Cardiac septum (tissue), 1 donor: ENCODE measurements around the gene FNDC4. TPM values are rescaled to one million over a fixed set of nuclear protein-coding genes. Genes with fewer than 3 reads are reported as not detected.
"Not testable (repeated sequence)": the region's sequence is repeated elsewhere in the genome, so short reads cannot be mapped to it uniquely, and the experiment has no call there.

Experiments
- DNase-seq: peaks from one replicate; pipeline ENCODE4 v3.0.0-alpha.2; 2020; ENCODE audit warnings: low spot score
- intact Hi-C: fragments of 100-400 bp; cut with DNase I; formaldehyde crosslinking; loops from one replicate; pipeline ENCODE4 v1.14.0; 2022
- long read RNA-seq: library from polyadenylated mRNA; unstranded; transcript quantifications from one replicate; pipeline ENCODE4 v2.0.0, GENCODE V29; 2021
- total RNA-seq: library from RNA; stranded (reverse); fragmentation: NEBNext Ultra II Directional; extraction: Animal tissue kit (Norgen Biotek cat#: 25700); gene quantifications from one replicate; pipeline ENCODE4 v1.2.1, GENCODE V29; 2021
- donor health status: DM: no; HTN: no; CAD: no.

FNDC4 gene, protein sequence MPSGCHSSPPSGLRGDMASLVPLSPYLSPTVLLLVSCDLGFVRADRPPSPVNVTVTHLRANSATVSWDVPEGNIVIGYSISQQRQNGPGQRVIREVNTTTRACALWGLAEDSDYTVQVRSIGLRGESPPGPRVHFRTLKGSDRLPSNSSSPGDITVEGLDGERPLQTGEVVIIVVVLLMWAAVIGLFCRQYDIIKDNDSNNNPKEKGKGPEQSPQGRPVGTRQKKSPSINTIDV
- total RNA-seq: 3.0 TPM
- long read RNA-seq, transcript FNDC4-201 (7 exons, 1,657 nt): major isoform, 7 of 11 reads
- long read RNA-seq, partial matches to known transcripts: 1 of 11 reads
- long read RNA-seq, other reads (novel, unspliced or antisense): 3 of 11 reads

DNA sequence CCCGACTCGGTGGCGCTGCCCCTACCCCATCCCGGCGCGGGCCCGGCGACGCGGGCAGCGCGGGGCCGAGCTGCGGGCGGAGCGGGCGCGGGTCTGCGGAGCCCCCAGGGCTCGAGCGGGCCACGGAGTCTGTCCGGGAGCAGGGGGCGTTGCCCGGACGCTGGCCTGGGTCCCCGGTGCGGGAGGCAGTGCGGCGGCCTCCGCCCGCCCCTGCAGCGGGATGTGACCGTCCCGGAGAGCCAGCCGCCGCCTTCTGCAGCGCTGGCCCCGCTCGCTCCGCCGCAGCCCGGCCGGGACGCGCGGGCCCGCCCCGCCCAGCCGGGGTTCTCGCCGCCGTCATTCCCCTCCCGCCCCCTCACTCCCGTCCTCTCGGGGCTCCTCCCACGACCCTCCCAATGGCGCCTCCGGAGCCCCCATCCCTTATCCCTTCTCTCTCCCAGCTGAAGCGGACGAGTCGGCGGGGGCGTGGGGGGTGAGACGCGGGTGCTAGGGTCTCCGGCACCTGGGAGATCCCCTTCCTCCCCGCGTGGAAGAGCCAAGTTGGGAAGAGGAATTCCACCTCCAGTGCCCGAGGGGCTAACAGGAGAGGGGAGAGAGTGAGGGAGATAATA lies at the start of gene FNDC4:
FNDC4 (minus strand) TSS at position 257 of the 611 bp plus-strand sequence. CDS start 521 bp downstream, outside the sequence.
- intact Hi-C loops: loop anchor here (5.0 kb wide), 2 partner anchors 87 to 137 kb away; partner anchors contain the start of gene ZNF512
- no peak for DNase-seq

DNA sequence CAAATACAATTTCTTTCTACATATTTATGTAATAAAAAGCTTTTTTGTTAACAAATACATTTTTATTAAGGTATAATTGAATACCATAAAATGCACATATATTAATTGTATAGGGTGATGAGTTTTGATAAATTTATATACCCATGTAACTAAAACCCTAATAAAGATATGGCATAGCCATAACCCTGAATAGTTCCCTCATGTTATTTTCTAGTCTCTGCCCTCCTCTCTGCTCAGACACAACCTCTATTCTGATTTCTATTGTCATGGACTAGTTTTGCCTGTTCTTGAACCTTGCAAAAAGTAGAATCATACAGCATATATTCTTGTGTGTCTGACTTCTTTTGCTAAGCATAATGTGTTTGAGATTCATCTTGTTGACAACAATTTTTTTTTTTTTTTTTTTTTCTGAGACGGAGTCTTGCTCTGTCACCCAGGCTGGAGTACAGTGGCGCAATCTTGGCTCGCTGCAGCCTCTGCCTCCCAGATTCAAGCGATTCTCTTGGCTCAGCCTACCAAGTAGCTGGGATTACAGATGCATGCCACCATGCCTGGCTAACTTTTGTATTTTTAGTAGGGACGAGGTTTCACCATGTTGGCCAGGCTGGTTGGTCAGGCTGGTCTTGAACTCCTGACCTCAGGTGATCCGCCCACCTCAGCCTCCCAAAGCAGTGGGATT lies 49.3 kb upstream of the FNDC4 start:
- no peak for DNase-seq
- intact Hi-C loops: no loop called here

DNA sequence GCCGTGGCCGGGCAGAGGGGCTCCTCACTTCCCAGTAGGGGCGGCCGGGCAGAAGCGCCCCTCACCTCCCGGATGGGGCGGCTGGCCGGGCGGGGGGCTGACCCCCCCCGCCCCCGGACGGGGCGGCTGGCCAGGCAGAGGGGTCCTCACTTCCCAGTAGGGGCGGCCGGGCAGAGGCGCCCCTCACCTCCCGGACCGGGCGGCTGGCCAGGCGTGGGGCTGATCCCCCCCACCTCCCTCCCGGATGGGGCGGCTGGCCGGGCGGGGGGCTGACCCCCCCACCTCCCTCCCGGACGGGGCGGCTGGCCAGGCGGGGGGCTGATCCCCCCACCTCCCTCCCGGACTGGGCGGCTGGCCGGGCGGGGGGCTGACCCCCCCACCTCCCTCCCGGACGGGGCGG lies 44.6 kb upstream of the FNDC4 start:
- DNase-seq, intact Hi-C loops: not testable (repeated sequence)

DNA sequence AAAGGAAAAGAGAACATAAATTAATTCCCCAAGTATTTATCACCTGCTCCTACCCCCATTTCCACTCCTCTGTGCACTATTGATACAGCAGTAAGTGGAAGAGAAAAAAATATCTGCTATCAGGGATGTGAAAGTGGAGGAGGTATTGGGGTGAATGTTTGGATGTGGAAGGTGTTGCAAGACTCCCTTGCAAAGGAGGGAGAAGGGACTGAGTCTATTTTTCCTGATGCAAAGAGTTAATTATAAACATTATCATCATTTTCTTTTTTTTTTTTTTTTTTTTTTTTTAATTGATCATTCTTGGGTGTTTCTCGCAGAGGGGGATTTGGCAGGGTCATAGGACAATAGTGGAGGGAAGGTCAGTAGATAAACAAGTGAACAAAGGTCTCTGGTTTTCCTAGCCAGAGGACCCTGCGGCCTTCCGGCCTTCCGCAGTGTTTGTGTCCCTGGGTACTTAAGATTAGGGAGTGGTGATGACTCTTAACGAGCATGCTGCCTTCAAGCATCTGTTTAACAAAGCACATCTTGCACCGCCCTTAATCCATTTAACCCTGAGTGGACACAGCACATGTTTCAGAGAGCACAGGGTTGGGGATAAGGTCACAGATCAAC lies 43.9 kb upstream of the FNDC4 start:
- intact Hi-C loops, DNase-seq: not testable (repeated sequence)

DNA sequence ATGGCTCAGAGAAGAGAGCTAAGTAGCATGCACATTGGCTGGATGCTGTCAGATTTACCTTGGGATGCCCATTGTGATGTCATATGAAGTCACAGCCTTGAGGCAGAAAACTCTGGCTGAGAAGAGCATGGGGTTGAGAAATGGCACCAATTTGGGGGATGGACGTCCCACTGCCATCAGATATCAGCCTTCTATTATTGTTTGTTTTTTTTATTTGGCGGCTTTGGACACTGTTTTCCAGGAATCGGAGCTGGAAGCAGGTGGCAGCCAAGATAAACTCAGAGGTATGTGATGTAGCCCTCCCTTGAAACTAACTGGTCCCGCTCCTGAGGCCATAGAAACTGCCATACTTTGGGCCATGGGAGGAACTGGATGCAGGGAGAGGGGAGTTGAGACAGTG lies 42.3 kb upstream of the FNDC4 start:
- intact Hi-C loops: no loop called here
- DNase-seq: no peak

DNA sequence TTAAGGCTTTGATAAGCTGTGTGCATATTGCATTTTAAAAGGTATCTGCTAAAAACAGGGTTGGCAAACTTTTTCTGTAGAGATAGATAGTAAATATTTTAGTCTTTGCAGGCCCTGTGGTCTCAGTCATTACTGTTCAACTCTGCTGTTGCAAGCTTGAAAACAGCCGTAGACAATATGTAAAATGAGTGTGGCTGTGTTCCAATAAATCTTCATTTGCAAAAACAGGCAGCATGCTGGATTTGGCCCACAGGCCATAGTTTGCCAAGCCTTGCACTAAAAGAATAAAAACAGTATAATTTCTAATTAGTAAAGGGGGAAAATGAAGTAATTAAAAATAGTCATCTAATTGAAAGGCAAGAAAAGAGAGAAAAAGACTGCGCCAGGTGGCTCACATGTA lies 37.0 kb upstream of the FNDC4 start:
- DNase-seq: no peak
- intact Hi-C loops: no loop called here

DNA sequence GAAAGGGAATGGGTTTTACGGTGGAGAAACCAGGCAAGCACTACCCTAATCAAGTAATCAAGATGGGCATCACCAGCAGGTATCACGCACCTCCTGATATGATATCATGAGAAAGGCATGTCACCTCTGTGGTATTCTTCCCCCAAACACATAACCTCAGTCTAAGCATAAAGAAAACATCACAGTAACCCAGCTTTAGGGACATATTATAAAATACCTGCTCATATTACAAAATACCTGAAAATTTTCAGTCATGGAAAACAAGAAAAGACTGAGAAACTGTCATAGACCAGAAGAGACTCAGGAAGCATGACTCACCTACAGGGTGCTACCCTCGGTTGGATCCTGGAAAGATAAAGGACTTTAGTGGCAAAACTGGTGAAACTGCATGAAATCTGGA lies 32.2 kb upstream of the FNDC4 start:
- intact Hi-C loops: no loop called here
- DNase-seq: no peak

DNA sequence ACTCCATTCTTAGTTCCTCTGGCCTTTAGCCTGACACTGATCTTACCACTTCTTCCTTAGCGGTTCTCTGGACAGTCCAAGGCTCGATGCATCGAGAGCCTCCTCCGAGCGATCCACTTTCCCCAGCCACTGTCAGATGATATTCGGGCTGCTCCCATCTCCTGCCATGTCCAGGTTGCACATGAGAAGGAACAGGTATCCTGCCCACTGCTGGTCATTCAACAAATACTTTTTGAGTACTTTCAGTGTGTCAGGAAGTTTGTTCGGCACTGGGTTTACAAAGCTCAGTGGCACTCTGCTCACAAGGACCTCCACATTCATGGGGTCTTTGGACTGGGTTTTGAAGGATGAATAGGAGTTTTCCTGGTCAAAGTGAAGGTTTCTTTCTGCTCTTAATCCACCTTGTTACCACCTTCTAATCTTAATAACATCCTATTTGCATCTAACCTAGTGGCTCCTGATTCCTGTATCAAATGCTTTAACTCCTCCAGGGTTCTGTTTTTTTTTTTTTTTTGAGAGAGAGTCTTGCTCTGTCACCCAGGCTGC lies 27.5 kb upstream of the FNDC4 start:
- intact Hi-C loops: no loop called here
- no peak for DNase-seq

DNA sequence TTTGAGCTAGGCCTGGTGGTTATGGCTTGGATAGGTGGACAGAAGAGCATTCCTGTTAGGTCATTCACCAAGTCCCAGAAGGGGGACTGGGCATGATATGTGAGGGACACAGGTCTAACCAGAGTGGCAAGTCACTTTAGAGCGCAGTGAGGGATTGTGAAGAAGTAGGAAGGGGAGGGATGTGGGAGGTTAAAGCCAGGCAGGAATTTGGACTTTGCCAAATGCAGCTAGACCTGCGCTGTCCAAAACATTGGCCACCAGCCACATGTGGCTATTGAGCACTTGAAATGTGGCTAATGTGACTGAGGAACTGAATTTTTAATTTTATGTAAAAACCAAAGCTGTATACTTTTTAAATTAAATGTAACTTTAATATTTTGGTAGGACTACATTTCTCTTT lies 25.3 kb upstream of the FNDC4 start:
- no peak for DNase-seq
- intact Hi-C loops: no loop called here

DNA sequence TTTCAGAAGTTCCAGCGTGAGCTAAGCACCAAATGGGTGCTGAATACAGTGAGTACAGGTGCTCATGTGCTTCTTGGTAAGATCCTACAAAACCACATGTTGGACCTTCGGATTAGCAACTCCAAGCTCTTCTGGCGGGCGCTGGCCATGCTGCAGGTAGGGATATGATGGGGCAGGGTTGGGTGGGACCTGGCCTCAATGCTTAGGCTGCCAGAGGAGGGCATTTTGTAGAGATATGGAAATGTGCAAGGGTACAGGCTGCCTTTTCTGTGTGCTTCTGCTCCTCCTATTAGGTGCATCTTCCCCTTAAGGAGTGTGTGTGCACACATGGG lies 23.7 kb upstream of the FNDC4 start:
- DNase-seq: no peak
- intact Hi-C loops: no loop called here

DNA sequence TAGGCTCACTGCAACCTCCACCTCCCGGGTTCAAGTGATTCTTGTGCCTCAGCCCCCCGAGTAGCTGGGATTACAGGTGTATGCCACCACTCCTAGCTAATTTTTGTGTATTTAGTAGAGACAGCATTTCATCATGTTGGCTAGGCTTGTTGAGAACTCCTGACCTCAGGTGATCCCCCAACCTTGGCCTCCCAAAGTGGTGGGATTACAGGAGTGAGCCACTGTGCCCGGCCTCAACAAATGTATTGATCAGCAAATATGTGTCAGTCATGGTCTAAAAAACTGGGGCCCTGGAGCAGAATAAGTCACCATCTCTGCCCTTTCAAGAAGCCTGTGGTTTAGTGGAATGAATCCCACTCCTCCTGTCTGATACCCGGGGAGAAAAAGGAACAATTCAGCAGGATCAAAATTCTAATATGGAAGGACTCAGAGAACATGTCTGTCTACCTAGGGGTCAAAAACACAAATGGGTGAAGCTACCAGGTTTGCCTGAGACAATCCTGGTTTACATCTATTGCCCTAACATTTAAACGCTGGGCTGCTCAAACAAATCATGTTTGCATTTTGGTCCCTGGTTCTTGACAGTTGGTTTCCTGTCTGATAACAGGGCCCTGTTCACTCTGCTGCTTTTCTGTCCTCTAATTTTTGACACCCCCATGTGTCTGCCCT lies 23.2 kb upstream of the FNDC4 start:
- intact Hi-C loops: no loop called here
- no peak for DNase-seq

DNA sequence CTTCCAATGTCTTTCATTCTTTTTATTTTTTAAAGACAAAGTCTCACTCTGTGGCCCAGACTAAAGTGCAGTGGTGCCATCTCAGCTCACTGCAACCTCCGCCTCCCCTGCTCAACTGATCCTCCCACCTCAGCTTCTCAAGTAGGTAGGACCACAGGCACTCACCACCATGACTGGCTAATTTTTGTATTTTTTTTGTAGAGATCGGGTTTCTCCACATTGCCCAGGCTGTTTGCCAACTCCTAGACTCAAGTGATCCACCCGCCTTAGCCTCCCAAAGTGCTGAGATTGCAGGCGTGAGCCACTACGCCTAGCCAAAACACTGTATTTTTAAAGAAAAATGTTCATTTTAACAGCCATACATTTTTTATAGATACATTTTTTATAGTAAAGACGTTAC lies 14.3 kb upstream of the FNDC4 start:
- no peak for DNase-seq
- intact Hi-C loops: no loop called here

DNA sequence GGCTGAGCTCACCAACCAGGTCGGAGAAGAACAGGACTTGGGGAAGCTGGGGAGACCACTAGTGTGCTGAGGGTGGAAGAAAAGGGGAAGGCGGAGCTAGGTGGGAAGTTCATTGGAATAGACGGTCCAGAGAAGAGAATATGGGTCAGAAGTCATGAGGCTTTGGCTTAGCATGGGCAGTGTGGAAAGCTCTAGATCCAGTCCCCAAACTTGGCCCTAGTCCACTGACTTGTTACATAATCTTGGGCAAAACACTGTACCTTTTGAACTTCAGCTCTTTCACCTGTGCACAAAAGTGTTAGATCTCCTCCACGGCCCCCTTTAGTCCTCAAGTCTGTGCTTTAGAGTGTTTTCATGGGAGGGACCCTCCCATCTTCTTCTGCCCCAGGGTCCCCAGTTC lies 12.3 kb upstream of the FNDC4 start:
- no peak for DNase-seq
- intact Hi-C loops: no loop called here

DNA sequence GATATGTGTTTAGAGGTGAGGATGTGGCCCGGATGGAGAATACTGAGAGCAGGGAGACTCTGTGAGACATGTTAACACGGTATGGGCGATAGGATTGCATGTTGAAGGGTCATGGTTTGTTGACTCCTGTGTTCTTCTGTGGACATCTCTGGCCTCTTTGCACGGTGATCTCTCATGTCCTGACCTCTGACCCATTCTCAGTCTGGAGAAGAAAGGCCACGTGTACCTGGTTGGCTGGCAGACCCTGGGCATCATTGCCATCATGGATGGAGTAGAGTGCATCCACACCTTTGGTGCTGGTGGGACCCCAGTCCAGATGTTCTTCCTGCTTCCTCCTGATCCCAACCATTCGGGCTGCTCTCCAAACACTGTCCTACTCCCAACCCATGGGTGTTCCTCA lies 11.6 kb upstream of the FNDC4 start:
- no peak for DNase-seq
- intact Hi-C loops: no loop called here

DNA sequence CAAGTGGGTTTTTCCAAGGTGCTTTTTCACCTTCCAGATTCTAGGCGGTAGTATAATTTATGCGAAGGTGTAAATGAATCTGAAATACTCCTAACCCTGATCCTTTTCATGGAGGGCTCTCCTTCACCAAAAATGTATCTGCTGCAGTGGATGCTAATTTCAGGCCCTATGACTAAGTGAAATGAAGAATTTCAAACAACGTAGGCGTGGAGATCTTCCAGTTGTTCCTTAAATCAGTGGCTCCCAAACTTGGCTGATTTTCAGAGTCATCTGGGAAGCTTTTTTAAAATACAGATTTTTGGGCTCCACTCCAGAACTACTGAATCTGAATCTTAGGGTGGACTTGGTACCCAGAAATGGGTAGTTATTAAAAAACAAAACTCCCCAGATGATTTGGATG lies 7.1 kb upstream of the FNDC4 start:
- intact Hi-C loops: no loop called here
- DNase-seq: no peak

DNA sequence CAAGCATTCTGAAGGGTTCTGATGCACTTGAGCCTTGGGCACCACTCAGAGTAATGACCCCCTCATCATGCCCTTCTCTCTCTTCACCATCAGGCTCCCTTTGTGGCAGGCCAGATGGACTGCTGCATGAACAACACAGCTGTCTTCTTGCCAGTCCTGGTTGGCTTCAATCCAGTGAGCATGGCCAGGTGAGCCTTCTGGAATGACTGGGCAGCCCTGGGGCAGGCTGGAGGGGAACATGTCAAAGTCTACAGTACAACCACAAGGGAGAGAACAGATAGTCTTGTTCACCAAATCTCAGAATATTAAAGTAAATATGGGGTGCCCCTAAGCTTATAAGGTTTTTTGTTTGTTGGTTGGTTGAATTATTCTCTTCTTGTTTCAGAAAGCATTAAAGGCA lies 6.0 kb upstream of the FNDC4 start:
- intact Hi-C loops: no loop called here
- DNase-seq: no peak

DNA sequence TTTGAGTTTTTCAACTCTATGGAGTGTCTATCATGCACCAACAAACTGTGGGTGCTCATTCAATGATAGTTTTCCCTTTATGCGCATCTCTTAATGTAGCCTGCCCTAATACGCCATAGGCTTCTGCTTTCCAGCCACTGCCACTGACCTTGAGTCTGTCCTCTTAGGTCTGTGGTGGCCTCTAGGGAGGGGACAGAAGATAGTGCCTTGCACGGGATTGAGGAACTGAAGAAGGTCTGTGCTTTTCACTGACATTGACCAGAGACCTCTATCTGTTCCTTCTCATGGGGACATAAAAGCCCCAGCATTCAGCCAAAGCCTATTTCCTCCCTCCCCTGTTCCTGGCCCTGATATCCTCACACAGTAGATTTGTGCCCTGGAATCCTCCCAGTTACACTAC lies 4.0 kb upstream of the FNDC4 start:
- intact Hi-C loops: no loop called here
- DNase-seq: no peak

DNA sequence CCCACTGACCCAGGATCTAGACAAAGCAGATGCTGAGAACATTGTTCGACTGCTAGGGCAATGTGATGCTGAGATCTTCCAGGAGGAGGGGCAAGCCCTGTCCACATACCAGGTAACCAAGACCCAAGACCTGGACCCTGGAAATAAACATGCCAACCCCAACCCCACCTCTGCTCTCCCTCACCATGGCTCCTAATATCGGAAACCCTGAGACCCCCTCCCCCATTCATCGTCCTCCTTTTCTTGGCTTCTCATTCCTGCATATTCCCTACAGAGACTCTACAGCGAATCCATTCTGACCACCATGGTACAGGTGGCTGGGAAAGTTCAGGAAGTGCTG lies 2.3 kb upstream of the FNDC4 start:
- intact Hi-C loops: no loop called here
- no peak for DNase-seq

DNA sequence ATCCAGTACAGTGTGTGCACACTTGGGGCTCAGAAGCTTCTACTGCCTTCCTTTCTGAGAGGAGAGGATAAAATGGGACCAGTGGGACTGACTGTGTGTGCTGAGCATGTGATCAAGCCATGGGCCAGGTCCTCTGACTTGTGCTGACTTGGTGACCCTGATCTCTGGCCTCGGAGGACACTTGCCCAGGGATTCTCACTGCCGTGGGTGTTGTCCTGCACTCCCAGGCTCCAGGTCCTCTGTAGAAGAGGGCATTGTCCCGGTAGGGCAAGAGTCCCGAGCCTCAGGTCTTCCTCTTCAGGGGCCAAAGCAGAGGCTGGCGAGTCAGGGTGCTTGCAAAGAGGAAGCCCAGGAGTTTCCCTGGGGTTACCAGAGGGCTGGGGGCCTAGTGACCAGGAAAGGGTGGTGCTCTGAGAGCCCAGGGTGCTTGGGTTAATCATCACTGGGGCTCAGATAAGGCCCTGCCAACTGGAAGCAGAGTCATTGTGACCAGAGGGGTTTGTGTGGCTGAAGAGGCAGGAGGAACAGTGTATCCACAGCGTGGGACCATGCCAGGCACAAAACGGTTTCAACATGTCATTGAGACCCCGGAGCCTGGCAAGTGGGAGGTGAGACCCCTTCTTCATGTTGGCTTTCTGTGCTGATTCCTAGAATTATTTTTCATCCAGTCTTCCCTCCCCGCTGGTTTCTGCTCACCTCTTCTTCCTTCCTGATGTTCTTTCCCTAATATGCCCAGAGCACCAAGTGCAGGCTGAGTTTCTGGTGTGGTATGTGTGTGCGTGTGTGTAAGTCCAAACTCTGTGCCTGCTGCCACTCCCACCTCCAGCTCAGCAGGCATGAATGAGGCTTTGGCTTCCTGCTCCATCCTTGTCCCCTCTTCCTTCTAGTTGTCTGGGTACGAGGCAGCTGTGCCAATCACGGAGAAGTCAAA lies 1.6 kb upstream of the FNDC4 start, which contains the start of gene GCKR:
GCKR (plus strand) TSS at position 483 of the 931 bp plus-strand sequence; CDS start at position 549, 66 bp downstream.
- DNase-seq: no peak
- intact Hi-C loops: no loop called here
